Upper lobe of left lung (tissue), 4 donors: ENCODE data around the gene ERICH4.

ENCODE experiments used
- CTCF ChIP-seq, 6 experiments: fragments of 450-650 bp in 4 of 6; fragments of 200-600 bp in 2 of 6; sonication (generic) in 2 of 6; IDR thresholded peaks; one replicate each; pipeline ENCODE4 v1.5.1; 2016 to 2019; ENCODE audit warnings: antibody characterized with exemption in 6 of 6
- EP300 ChIP-seq, 4 donors: sonication (generic); formaldehyde crosslinking; IDR thresholded peaks; one replicate each; pipeline ENCODE4 v1.5.1; 2017; ENCODE audit warnings: antibody characterized with exemption in 4 of 4, control low read depth in 2 of 4
- POLR2A ChIP-seq, 4 donors: fragments of 450-650 bp; IDR thresholded peaks; one replicate each; pipeline ENCODE4 v1.5.1; 2016 to 2017; ENCODE audit warnings: antibody characterized with exemption in 4 of 4, mild to moderate bottlenecking in 2 of 4

- TF ChIP-seq POLR2A (IDR thresholded peaks at IDR 0.05) (no peak), CTCF (IDR thresholded peaks at IDR 0.05) (no peak), EP300 (IDR thresholded peaks at IDR 0.05) (no peak)
These were observed 31.6 kb upstream of the ERICH4 start for GRCh38 chr19:41411100-41411967.
